ENCODE results near the gene C19orf85. TPM values are rescaled to one million over a fixed set of nuclear protein-coding genes. Genes with fewer than 3 reads are reported as not detected.

C19orf85 gene
- total RNA-seq, 4 donors from 2014 or later, result not detected

- Histone ChIP-seq H3K4me3 (no peak overlapping the region), H3K4me1 (peaks cover 0 to 18% (median 4%) of the 10 kb centered on the region in 4 donors), H3K36me3 (no peaks in the 10 kb centered on the region), H3K27me3 (no peaks in the 10 kb centered on the region), H3K27ac (no peak overlapping the region), H3K9me3 (no peaks in the 10 kb centered on the region)
- WGBS, 2 donors, result 11 to 20% methylated on average over 4 of the region's 4 CpGs
- DNase-seq (ENCODE audit: low spot score in 2 of 2), result no peak
- TF ChIP-seq CTCF (IDR thresholded peaks at IDR 0.05) (peak in 2 of 5 experiments; percentile 13 to 30), POLR2A (IDR thresholded peaks at IDR 0.05) (no peak)
Observed at GRCh38 chr19:55468054-55468393, 3.5 kb upstream of the C19orf85 start.

DNA sequence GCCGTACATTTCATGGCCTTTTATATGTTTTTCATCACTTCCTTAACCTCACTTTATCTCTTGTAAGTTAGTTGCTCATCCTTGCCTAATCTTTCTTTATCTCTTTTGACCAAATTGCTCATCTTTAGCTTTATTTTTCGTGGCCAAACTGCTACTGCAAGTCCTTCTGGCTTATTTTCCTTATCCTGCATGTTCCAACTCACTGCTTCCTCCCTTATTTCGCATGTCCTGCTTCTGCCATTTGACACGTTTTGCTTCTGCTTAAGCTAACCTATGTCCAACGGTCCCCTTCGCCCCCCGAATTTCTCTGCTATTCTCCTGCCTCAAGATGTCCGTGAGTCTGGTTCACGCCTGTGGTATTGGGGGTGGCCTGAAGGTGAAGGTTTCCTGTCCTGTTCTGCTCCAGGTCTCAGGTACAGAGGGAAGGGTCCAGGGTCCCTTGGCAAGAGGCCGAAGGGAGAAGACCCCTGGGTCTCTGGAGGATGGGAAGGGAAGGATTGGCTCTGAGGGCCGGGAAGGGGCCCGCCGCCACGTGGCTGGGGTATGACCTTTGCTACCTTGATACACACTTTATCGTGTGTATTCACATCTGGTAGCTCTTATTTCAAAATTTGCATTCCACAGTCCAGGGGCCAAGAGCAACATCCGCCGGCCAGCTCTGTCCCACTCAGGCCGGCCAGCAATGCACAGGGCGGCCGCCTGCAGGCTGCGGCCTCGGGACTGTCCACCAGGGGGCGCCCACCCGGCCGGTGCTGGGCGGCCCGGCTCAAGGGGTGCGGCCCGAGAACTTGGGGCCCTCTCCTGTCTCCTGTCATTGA lies 2.9 kb upstream of the C19orf85 start:
- WGBS, 2 donors, result 24 to 37% methylated on average over 20 to 25 of the region's 29 CpGs
- no peaks in the 10 kb centered on the region for H3K27me3 ChIP-seq
- H3K4me3 ChIP-seq, result no peak overlapping the region
- H3K9me3 ChIP-seq, result no peaks in the 10 kb centered on the region
- peak overlapping the region in 2 of 4 donors; percentile 22 to 71 for H3K27ac ChIP-seq
- DNase-seq (ENCODE audit: low spot score in 2 of 2), result peak; percentile 63 to 72
- peaks cover 0 to 17% (median under 1%) of the 10 kb centered on the region in 4 donors for H3K4me1 ChIP-seq
- TF ChIP-seq EP300 (IDR thresholded peaks at IDR 0.05) (peak in 1 of 2 donors; percentile 62), POLR2A (IDR thresholded peaks at IDR 0.05) (no peak), CTCF (IDR thresholded peaks at IDR 0.05) (peak; percentile 97 to 99 (median 99))
- H3K36me3 ChIP-seq, result no peaks in the 10 kb centered on the region

GRCh38 chr19:55466241-55466614 lies 1.7 kb upstream of the C19orf85 start:
- Histone ChIP-seq H3K27me3 (no peaks in the 10 kb centered on the region), H3K4me3 (no peak overlapping the region), H3K36me3 (no peaks in the 10 kb centered on the region), H3K9me3 (no peaks in the 10 kb centered on the region), H3K27ac (no peak overlapping the region), H3K4me1 (peaks cover 0 to 21% (median 0%) of the 10 kb centered on the region in 4 donors)
- DNase-seq (ENCODE audit: low spot score in 2 of 2), result no peak
- TF ChIP-seq POLR2A (IDR thresholded peaks at IDR 0.05) (no peak), EP300 (IDR thresholded peaks at IDR 0.05) (no peak), CTCF (IDR thresholded peaks at IDR 0.05) (no peak)
- WGBS, 2 donors, result 83 to 86% methylated on average over 4 of the region's 4 CpGs

DNA sequence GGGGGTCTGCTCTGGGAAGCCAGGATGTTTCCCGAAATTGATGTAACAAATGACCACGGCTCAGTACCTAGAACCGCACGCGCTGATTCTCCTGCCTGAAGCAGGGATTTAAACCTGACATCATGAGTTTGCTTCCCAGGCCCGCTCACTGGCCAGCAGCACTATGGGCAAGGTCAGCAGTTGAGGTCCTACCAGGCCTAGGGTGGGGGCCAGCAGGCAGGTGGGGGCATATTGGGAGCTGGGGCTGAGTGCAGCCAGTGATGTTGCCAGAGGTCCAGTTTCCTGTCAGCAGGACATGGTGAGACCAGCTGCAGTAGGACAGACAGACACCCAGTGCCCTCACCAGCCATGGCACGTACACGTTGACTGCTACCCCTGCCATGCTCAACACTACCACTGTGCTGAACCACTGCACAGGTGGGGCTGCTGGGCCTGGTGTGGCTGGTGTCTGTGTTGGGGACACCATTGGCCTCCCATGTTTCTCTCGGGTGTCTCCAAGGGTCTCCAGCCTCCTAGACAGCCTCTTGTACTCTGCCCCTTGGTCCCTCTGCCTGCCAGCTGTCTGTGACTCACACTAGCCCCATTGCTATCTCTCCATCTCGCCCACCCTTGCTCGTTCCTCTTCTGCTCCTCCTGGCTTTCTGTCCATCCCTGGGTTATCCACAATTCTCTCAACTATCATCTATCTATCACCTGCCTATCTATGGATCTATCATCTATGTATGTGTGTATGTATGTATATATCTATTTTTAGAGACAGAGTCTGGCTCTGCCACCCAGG lies 1.1 kb upstream of the C19orf85 start:
- no peak overlapping the region for H3K27ac ChIP-seq
- no peak overlapping the region for H3K4me3 ChIP-seq
- 81 to 87% methylated on average over 10 to 11 of the region's 11 CpGs for WGBS, 2 donors
- TF ChIP-seq CTCF (IDR thresholded peaks at IDR 0.05), result no peak
- no peak for TF ChIP-seq EP300 (IDR thresholded peaks at IDR 0.05)
- no peak for TF ChIP-seq POLR2A (IDR thresholded peaks at IDR 0.05)
- H3K27me3 ChIP-seq, result no peaks in the 10 kb centered on the region
- H3K9me3 ChIP-seq, result no peaks in the 10 kb centered on the region
- no peaks in the 10 kb centered on the region for H3K36me3 ChIP-seq
- DNase-seq (ENCODE audit: low spot score in 2 of 2), result no peak
- H3K4me1 ChIP-seq, result peaks cover 0 to 27% (median 0%) of the 10 kb centered on the region in 4 donors

Data from tibial nerve (tissue), 4 donors.